GM21367 (cell line): ENCODE measurements around the gene ATPAF2.

Experiments
- ATAC-seq: cut with Tn5 transposase; IDR thresholded peaks from one replicate; pipeline ENCODE4 v1.9.1; 2021; ENCODE audit not compliant: unreplicated experiment

ATPAF2 gene

GRCh38 chr17:18038861-18039534 lies at the start of gene ATPAF2, which contains the start of gene GID4:
Gene ATPAF2 (minus strand): TSS chr17:18039168. CDS start chr17:18039013, 155 bp downstream.
Gene GID4 (plus strand): TSS chr17:18039408. CDS start chr17:18039465, 57 bp downstream.
- peak; percentile 75 for ATAC-seq

GRCh38 chr17:18087610-18088491 lies 48.9 kb upstream of the ATPAF2 start, which contains the start of gene DRG2:
Gene DRG2 (plus strand): TSS chr17:18087948. CDS start chr17:18088024, 76 bp downstream.
- peak; percentile 70 for ATAC-seq

GRCh38 chr17:18084256-18084655 lies 45.3 kb upstream of the ATPAF2 start:
- ATAC-seq = no peak

- ATAC-seq = no peak
Measured at GRCh38 chr17:18079543-18079942, 40.6 kb upstream of the ATPAF2 start.

GRCh38 chr17:18076936-18077335 lies 38.0 kb upstream of the ATPAF2 start:
- ATAC-seq = no peak

GRCh38 chr17:18074566-18075272 lies 35.8 kb upstream of the ATPAF2 start:
- ATAC-seq = no peak

GRCh38 chr17:18071751-18072150 lies 32.8 kb upstream of the ATPAF2 start:
- no peak for ATAC-seq

GRCh38 chr17:18070861-18071340 lies 31.9 kb upstream of the ATPAF2 start:
- no peak for ATAC-seq

GRCh38 chr17:18069101-18069500 lies 30.1 kb upstream of the ATPAF2 start:
- ATAC-seq = no peak

GRCh38 chr17:18066866-18067265 lies 27.9 kb upstream of the ATPAF2 start:
- ATAC-seq = no peak

- no peak for ATAC-seq
Measured at GRCh38 chr17:18065546-18065945, 26.6 kb upstream of the ATPAF2 start.

GRCh38 chr17:18064053-18064452 lies 25.1 kb upstream of the ATPAF2 start:
- ATAC-seq = no peak

- ATAC-seq = no peak
Measured at GRCh38 chr17:18059283-18059682, 20.3 kb upstream of the ATPAF2 start.

GRCh38 chr17:18056214-18056613 lies 17.2 kb upstream of the ATPAF2 start:
- ATAC-seq = no peak

- ATAC-seq = no peak
Measured at GRCh38 chr17:18055597-18055996, 16.6 kb upstream of the ATPAF2 start.

GRCh38 chr17:18045691-18046350 lies 6.9 kb upstream of the ATPAF2 start:
- no peak for ATAC-seq

- no peak for ATAC-seq
Measured at GRCh38 chr17:18044609-18045008, 5.6 kb upstream of the ATPAF2 start.

- no peak for ATAC-seq
Measured at GRCh38 chr17:18043491-18043890, 4.5 kb upstream of the ATPAF2 start.

GRCh38 chr17:18042983-18043382 lies 4.0 kb upstream of the ATPAF2 start:
- ATAC-seq = no peak

GRCh38 chr17:18041776-18042175 lies 2.8 kb upstream of the ATPAF2 start:
- ATAC-seq = no peak
